ENCODE measurements around the gene MPLKIP. TPM values are rescaled to one million over a fixed set of nuclear protein-coding genes. Genes with fewer than 3 reads are reported as not detected.
"Not testable (repeated sequence)": the region's sequence is repeated elsewhere in the genome, so short reads cannot be mapped to it uniquely, and the experiment has no call there.

MPLKIP gene
- total and polyA plus RNA-seq, 2 of the 4 experiments (the other 2 are of a cell fraction): 12.7 to 28.9 TPM

GRCh38 chr7:40148671-40149070, 14.2 kb upstream of the MPLKIP start:
- 100% methylated on average over 1 of the region's 2 CpGs; no CpG with 5 or more reads in 1 of the 2 experiments for WGBS, 2 experiments (ENCODE audit: extremely low coverage in 2 of 2, insufficient read length in 1 of 2)
- Histone ChIP-seq H4K5ac (ENCODE audit: low read depth, low read length) (no peak overlapping the region), H3K4me2 (ENCODE audit: low read depth, low read length) (no peak overlapping the region), H3K14ac (replicated peaks; ENCODE audit: low read depth, low read length) (no peak overlapping the region), H2BK120ac (ENCODE audit: low read depth, low read length) (no peak overlapping the region), H3K4me1 (ENCODE audit: control insufficient read depth, insufficient read depth, low read length) (no peaks in the 10 kb centered on the region), H2BK5ac (ENCODE audit: low read depth, low read length, poor library complexity, severe bottlenecking) (no peak overlapping the region), H3K36me3 (ENCODE audit: control insufficient read depth, insufficient read depth, low read length) (no peaks in the 10 kb centered on the region), H3K9me3 (ENCODE audit: control insufficient read depth, insufficient read depth, low read length) (no peaks in the 10 kb centered on the region), H3K27ac (ENCODE audit: insufficient read depth, low read length) (no peak overlapping the region), H3K23ac (ENCODE audit: low read depth, low read length) (no peak overlapping the region), H3K4ac (ENCODE audit: low read depth, low read length) (no peak overlapping the region), H4K8ac (ENCODE audit: low read depth in 2 of 2, low read length in 2 of 2) (no peak overlapping the region), H2AFZ (replicated peaks; ENCODE audit: low read length, poor library complexity) (no peak overlapping the region), H2AK9ac (replicated peaks; ENCODE audit: low read depth, low read length, poor library complexity) (no peak overlapping the region), H3K79me1 (ENCODE audit: low read depth in 1 of 2, low read length in 2 of 2) (no peaks in the 10 kb centered on the region), H3K4me3 (ENCODE audit: insufficient read depth, low read depth, low read length) (no peak overlapping the region), H4K91ac (ENCODE audit: insufficient read depth, low read depth, low read length) (no peak overlapping the region), H2BK20ac (ENCODE audit: low read depth, low read length) (no peak overlapping the region), H2BK15ac (ENCODE audit: low read depth, low read length) (no peak overlapping the region), H3K56ac (ENCODE audit: extremely low read depth, insufficient read depth, low read length) (no peak overlapping the region), H2AK5ac (ENCODE audit: low read depth, low read length) (no peak overlapping the region), H3K27me3 (ENCODE audit: control insufficient read depth, insufficient read depth, low read length) (no peaks in the 10 kb centered on the region), H3K9ac (ENCODE audit: low read depth, low read length) (no peak overlapping the region), H4K20me1 (ENCODE audit: insufficient read depth, low read length) (no peaks in the 10 kb centered on the region), H3K18ac (ENCODE audit: low read depth, low read length) (no peak overlapping the region), H3K9me1 (ENCODE audit: insufficient read depth, low read length) (no peaks in the 10 kb centered on the region)
- TF ChIP-seq MXI1 (IDR thresholded peaks at IDR 0.05; ENCODE audit: borderline replicate concordance, low read depth, low read length) (no peak), POLR2A (IDR thresholded peaks at IDR 0.05; ENCODE audit: low read depth, low read length) (no peak), ELK1 (IDR thresholded peaks at IDR 0.05; ENCODE audit: borderline replicate concordance, low read depth, low read length) (no peak)
- DNase-seq: no peak
- intact Hi-C loops (cut with micrococcal nuclease) (no loop called here), in situ Hi-C loops (cut with MboI; ENCODE audit: low sequenced_read_pairs) (no loop called here), dilution Hi-C loops (cut with HindIII; ENCODE audit: low sequenced_read_pairs, unreplicated experiment) (no loop called here)
- ChIA-PET CTCF (no interaction called here), POLR2A (ENCODE audit: unreplicated experiment) (interaction anchor here (0.5 kb wide), 1 partner anchor 622 kb away, joined by 3 read pairs; no protein-coding TSS in a partner anchor)
- no peak for ATAC-seq (ENCODE audit: low read depth)
- BruUV-seq (replicated peaks): no TSS peak

- H2AFZ ChIP-seq (replicated peaks; ENCODE audit: low read length, poor library complexity); H3K9me1 ChIP-seq (ENCODE audit: insufficient read depth, low read length); H3K23ac ChIP-seq (ENCODE audit: low read depth, low read length); H4K8ac ChIP-seq (ENCODE audit: low read depth in 2 of 2, low read length in 2 of 2); POLR2A ChIA-PET (ENCODE audit: unreplicated experiment); H2BK20ac ChIP-seq (ENCODE audit: low read depth, low read length); ATAC-seq (ENCODE audit: low read depth); BruUV-seq (replicated peaks); intact Hi-C loops (cut with micrococcal nuclease); in situ Hi-C loops (cut with MboI; ENCODE audit: low sequenced_read_pairs); H3K4me3 ChIP-seq (ENCODE audit: insufficient read depth, low read depth, low read length); CTCF ChIA-PET; dilution Hi-C loops (cut with HindIII; ENCODE audit: low sequenced_read_pairs, unreplicated experiment); H4K5ac ChIP-seq (ENCODE audit: low read depth, low read length); H3K4ac ChIP-seq (ENCODE audit: low read depth, low read length); H4K91ac ChIP-seq (ENCODE audit: insufficient read depth, low read depth, low read length); H3K79me1 ChIP-seq (ENCODE audit: low read depth in 1 of 2, low read length in 2 of 2); H3K56ac ChIP-seq (ENCODE audit: extremely low read depth, insufficient read depth, low read length); H2BK120ac ChIP-seq (ENCODE audit: low read depth, low read length); H3K4me1 ChIP-seq (ENCODE audit: control insufficient read depth, insufficient read depth, low read length); H3K36me3 ChIP-seq (ENCODE audit: control insufficient read depth, insufficient read depth, low read length); DNase-seq; H3K9ac ChIP-seq (ENCODE audit: low read depth, low read length); H3K27me3 ChIP-seq (ENCODE audit: control insufficient read depth, insufficient read depth, low read length); H3K9me3 ChIP-seq (ENCODE audit: control insufficient read depth, insufficient read depth, low read length); H3K27ac ChIP-seq (ENCODE audit: insufficient read depth, low read length); H3K18ac ChIP-seq (ENCODE audit: low read depth, low read length); H2AK9ac ChIP-seq (replicated peaks; ENCODE audit: low read depth, low read length, poor library complexity); H2BK15ac ChIP-seq (ENCODE audit: low read depth, low read length); H3K14ac ChIP-seq (replicated peaks; ENCODE audit: low read depth, low read length); H2AK5ac ChIP-seq (ENCODE audit: low read depth, low read length); H2BK5ac ChIP-seq (ENCODE audit: low read depth, low read length, poor library complexity, severe bottlenecking); H4K20me1 ChIP-seq (ENCODE audit: insufficient read depth, low read length); H3K4me2 ChIP-seq (ENCODE audit: low read depth, low read length): not testable (repeated sequence)
- WGBS, 2 experiments (ENCODE audit: extremely low coverage in 2 of 2, insufficient read length in 1 of 2): 97% methylated on average over 4 of the region's 7 CpGs; no CpG with 5 or more reads in 1 of the 2 experiments
Measured at GRCh38 chr7:40148247-40148580, 13.8 kb upstream of the MPLKIP start.

All from IMR-90 (cell line).